Hepatocyte (in vitro differentiated cells): ENCODE measurements around the gene MAPK11. TPM values are rescaled to one million over a fixed set of nuclear protein-coding genes. Genes with fewer than 3 reads are reported as not detected.

ENCODE experiments used
- DNase-seq: peaks from one replicate; pipeline ENCODE4 v3.0.0-alpha.2; 2016; ENCODE audit warnings: low spot score
- H2AFZ ChIP-seq: fragments of 200-600 bp; sonication (generic); 2 replicates; pipeline ENCODE4 v1.6.0; 2016; ENCODE audit warnings: antibody characterized with exemption, mild to moderate bottlenecking
- H3K27ac ChIP-seq: fragments of 200-600 bp; sonication (generic); 2 replicates; pipeline ENCODE4 v1.5.1; 2016; ENCODE audit warnings: mild to moderate bottlenecking
- H3K27me3 ChIP-seq: fragments of 200-600 bp; sonication (generic); 2 replicates; pipeline ENCODE4 v1.6.1; 2016
- H3K36me3 ChIP-seq: fragments of 200-600 bp; sonication (generic); replicated peaks from 2 replicates; pipeline ENCODE4 v1.5.1; 2016; ENCODE audit warnings: low read depth; ENCODE audit not compliant: insufficient read depth
- H3K4me1 ChIP-seq: fragments of 200-600 bp; sonication (generic); 2 replicates; pipeline ENCODE4 v1.5.1; 2016; ENCODE audit warnings: mild to moderate bottlenecking, moderate library complexity; ENCODE audit not compliant: insufficient read depth
- H3K4me2 ChIP-seq: fragments of 200-600 bp; sonication (generic); 2 replicates; pipeline ENCODE4 v1.6.0; 2016
- H3K4me3 ChIP-seq: fragments of 200-600 bp; sonication (generic); 2 replicates; pipeline ENCODE4 v1.5.1; 2016; ENCODE audit warnings: mild to moderate bottlenecking
- H3K79me2 ChIP-seq: fragments of 200-600 bp; sonication (generic); 2 replicates; pipeline ENCODE4 v1.6.0; 2017; ENCODE audit warnings: mild to moderate bottlenecking
- H3K9me2 ChIP-seq: fragments of 200-600 bp; sonication (generic); replicated peaks from 2 replicates; pipeline ENCODE4 v1.6.0; 2017; ENCODE audit warnings: mild to moderate bottlenecking; ENCODE audit not compliant: insufficient read depth
- H3K9me3 ChIP-seq: fragments of 200-600 bp; sonication (generic); 2 replicates; pipeline ENCODE4 v1.5.1; 2016; ENCODE audit warnings: low read depth, mild to moderate bottlenecking
- H4K20me1 ChIP-seq: fragments of 200-600 bp; sonication (generic); 2 replicates; pipeline ENCODE4 v1.6.0; 2016; ENCODE audit warnings: mild to moderate bottlenecking; ENCODE audit not compliant: insufficient read depth, poor library complexity, severe bottlenecking
- EZH2 ChIP-seq: fragments of 200-600 bp; sonication (generic); IDR thresholded peaks from 2 replicates; pipeline ENCODE4 v1.6.1; 2016; ENCODE audit warnings: antibody characterized with exemption, mild to moderate bottlenecking, borderline replicate concordance
- EZH2phosphoT487 ChIP-seq: fragments of 200-600 bp; sonication (generic); IDR thresholded peaks from one replicate; pipeline ENCODE4 v1.6.1; 2018; ENCODE audit warnings: antibody characterized with exemption, mild to moderate bottlenecking, low read depth, moderate library complexity; ENCODE audit not compliant: unreplicated experiment, severe bottlenecking
- WGBS: methylation state at CpG from one replicate; pipeline ENCODE4 v1.1.6; 2016; ENCODE audit warnings: low lambda C conversion rate; ENCODE audit errors: missing lambda C conversion rate; 5-methylcytosine and 5-hydroxymethylcytosine counted together
- polyA plus RNA-seq: library from polyadenylated mRNA; unstranded; fragments of >200 nt; fragmentation: Nextera tagmentation; extraction: Ambion mirVana; gene quantifications from 2 replicates; pipeline ENCODE4 v1.2.1, GENCODE V29; 2016
- total RNA-seq: library from RNA; depleted of rRNA; stranded (reverse); fragments of >200 nt; gene quantifications from 2 replicates; pipeline ENCODE4 v1.2.3, GENCODE V29; 2014
- TF ChIP-seq, protein P1 (sequence below): fragments of 200-600 bp; sonication (generic); IDR thresholded peaks from 2 replicates; pipeline ENCODE4 v1.5.1; 2016; ENCODE audit warnings: antibody characterized with exemption, mild to moderate bottlenecking; ENCODE audit not compliant: poor library complexity

MAPK11 gene
- total and polyA plus RNA-seq, 2 experiments from 2014 or later, result 1.1 to 2.3 TPM

DNA sequence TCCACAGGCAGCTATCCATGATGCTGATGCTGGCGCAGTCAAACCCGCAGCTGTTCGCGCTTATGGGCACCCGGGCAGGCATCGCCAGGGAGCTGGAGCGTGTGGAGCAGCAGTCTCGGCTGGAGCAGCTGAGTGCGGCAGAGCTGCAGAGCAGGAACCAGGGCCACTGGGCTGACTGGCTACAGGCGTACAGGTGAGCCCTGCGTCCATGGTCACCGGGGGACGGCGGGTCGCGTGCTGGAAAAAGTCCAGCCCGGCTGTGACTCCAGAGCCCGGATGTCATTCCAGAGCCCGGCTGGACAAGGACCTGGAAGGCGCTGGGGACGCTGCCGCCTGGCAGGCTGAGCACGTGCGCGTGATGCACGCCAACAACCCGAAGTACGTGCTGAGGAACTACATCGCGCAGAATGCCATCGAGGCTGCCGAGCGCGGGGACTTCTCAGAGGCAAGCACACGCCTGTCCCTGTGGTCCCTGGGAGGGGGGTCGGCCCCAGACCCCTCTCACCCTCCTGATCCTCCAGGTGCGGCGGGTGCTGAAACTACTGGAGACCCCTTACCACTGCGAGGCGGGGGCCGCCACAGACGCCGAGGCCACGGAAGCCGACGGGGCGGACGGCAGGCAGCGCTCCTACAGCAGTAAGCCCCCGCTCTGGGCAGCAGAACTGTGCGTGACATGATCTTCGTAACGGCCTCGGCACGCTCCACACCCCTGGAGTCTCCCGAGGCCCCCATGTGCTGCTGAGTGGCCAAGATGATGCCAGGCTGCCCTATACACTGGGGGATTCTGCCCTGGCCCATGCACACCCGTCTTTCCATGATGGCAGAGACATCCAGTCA is 53.3 kb downstream of the MAPK11 start:
- WGBS, result 98% methylated on average over 53 of the region's 57 CpGs
- Histone ChIP-seq H2AFZ (no peak overlapping the region), H3K36me3 (no peaks in the 10 kb centered on the region), H3K27ac (no peak overlapping the region), H3K4me2 (no peak overlapping the region), H3K4me1 (no peaks in the 10 kb centered on the region), H3K27me3 (no peaks in the 10 kb centered on the region), H3K9me3 (no peaks in the 10 kb centered on the region), H4K20me1 (peaks cover 17% of the 10 kb centered on the region), H3K4me3 (no peak overlapping the region), H3K9me2 (no peaks in the 10 kb centered on the region), H3K79me2 (peaks cover 26% of the 10 kb centered on the region)
- TF ChIP-seq, protein P1, sequence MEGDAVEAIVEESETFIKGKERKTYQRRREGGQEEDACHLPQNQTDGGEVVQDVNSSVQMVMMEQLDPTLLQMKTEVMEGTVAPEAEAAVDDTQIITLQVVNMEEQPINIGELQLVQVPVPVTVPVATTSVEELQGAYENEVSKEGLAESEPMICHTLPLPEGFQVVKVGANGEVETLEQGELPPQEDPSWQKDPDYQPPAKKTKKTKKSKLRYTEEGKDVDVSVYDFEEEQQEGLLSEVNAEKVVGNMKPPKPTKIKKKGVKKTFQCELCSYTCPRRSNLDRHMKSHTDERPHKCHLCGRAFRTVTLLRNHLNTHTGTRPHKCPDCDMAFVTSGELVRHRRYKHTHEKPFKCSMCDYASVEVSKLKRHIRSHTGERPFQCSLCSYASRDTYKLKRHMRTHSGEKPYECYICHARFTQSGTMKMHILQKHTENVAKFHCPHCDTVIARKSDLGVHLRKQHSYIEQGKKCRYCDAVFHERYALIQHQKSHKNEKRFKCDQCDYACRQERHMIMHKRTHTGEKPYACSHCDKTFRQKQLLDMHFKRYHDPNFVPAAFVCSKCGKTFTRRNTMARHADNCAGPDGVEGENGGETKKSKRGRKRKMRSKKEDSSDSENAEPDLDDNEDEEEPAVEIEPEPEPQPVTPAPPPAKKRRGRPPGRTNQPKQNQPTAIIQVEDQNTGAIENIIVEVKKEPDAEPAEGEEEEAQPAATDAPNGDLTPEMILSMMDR, result no peak
- DNase-seq, result no peak

DNA sequence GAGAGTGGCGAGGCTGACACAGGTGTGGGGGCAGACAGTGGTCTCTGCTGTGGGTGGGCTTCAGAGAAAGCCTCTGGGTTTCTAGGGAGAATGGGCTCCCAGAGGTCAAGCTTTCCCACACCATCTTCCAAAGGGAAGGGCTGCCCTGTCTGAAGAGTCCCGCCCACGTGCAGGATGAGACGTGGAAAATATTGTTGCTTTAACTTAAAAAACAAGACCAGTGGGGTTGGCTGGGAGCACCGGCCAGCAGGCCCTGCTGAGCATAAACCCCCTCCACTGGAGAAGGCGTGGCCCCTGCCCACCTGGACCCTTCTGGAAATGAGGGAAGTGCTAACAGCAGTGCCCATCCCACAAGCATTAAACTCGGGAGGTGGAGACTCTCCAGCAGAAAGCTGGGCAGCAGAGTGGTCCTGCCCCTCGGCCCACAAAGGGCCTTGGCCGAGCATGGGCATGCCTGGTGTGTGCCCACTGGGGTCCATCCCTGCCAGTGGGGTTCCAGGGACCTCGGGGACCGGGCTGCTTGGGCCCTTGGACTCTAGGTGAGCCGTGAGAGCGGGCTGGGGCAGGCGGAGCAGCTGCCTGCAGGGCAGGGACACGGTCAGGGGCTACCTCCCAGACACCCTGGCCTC is 54.0 kb downstream of the MAPK11 start:
- no peak for DNase-seq
- WGBS, result 94% methylated on average over 14 of the region's 15 CpGs
- Histone ChIP-seq H3K27ac (no peak overlapping the region), H3K36me3 (no peaks in the 10 kb centered on the region), H3K4me2 (no peak overlapping the region), H3K9me2 (no peaks in the 10 kb centered on the region), H3K4me1 (no peaks in the 10 kb centered on the region), H4K20me1 (peaks cover 20% of the 10 kb centered on the region), H3K79me2 (peaks cover 33% of the 10 kb centered on the region), H3K4me3 (no peak overlapping the region), H3K27me3 (no peaks in the 10 kb centered on the region), H2AFZ (no peak overlapping the region), H3K9me3 (no peaks in the 10 kb centered on the region)
- TF ChIP-seq, protein P1, result no peak
- no peak for TF ChIP-seq EZH2phosphoT487
- no peak for TF ChIP-seq EZH2

DNA sequence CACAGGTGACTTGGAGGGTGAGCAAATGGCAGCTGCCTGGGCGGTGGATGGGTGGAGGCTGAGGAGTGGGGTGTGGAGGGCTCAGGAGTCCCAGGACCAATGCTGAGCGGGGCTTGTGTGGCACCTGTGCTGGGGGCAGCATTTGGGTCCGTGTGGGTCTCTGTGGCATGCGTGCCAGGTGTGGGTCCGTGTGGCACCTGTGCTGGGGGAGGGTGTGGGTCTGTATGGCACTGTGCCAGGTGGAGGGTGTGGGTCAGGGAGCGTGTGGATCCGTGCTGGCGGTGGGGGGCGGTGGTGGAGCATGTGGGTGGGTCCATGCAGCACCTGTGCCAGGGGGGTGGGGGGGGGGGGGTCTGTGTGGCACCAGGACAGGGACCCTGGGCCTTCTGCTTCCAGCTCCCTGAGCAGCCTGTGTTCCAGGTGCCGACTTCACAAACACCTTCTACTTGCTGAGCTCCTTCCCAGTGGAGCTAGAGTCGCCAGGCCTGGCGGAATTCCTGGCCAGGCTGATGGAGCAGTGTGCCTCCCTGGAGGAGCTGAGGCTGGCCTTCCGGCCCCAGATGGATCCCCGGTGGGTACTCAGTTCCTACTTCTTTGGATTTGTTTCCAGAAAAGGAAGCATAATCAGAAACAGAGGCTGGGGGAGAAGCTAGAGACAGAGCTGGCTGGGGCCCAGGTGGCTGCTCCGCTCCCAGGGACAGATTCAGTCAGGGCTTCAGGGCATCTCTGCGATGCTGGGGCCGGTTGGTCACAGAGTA is 54.7 kb downstream of the MAPK11 start:
- WGBS, result 96% methylated on average over 14 of the region's 17 CpGs
- DNase-seq, result no peak
- H3K9me2 ChIP-seq, result no peaks in the 10 kb centered on the region

More for the DNA sequence above, 54.7 kb downstream of the MAPK11 start:
- no peak overlapping the region for H3K4me3 ChIP-seq
- no peaks in the 10 kb centered on the region for H3K36me3 ChIP-seq
- H3K9me3 ChIP-seq, result no peaks in the 10 kb centered on the region
- no peaks in the 10 kb centered on the region for H3K27me3 ChIP-seq
- TF ChIP-seq, protein P1, result no peak
- no peak for TF ChIP-seq EZH2phosphoT487
- TF ChIP-seq EZH2, result no peak
- H3K27ac ChIP-seq, result no peak overlapping the region
- H2AFZ ChIP-seq, result no peak overlapping the region
- peaks cover 20% of the 10 kb centered on the region for H4K20me1 ChIP-seq
- peaks cover 34% of the 10 kb centered on the region for H3K79me2 ChIP-seq
- no peaks in the 10 kb centered on the region for H3K4me1 ChIP-seq
- H3K4me2 ChIP-seq, result no peak overlapping the region

Other genes starting within 250 kb of the MAPK11 start
- not detected in 2 replicates for gene TTLL8, start 212.1 kb downstream of the MAPK11 start, total RNA-seq
- not detected in 2 replicates for gene TTLL8, start 212.1 kb downstream of the MAPK11 start, polyA plus RNA-seq
- gene MLC1, start 185.0 kb downstream of the MAPK11 start, total RNA-seq, result 3.7 and 8.2 TPM in 2 replicates
- gene MLC1, start 185.0 kb downstream of the MAPK11 start, polyA plus RNA-seq, result 3.3 and 3.4 TPM in 2 replicates
- 0.92 and 3.6 TPM in 2 replicates for gene MOV10L1, start 180.4 kb downstream of the MAPK11 start, total RNA-seq
- gene MOV10L1, start 180.4 kb downstream of the MAPK11 start, polyA plus RNA-seq, result 0.36 and 2.0 TPM in 2 replicates
- gene PANX2, start 99.6 kb downstream of the MAPK11 start, total RNA-seq, result 0.60 and 2.1 TPM in 2 replicates
- gene PANX2, start 99.6 kb downstream of the MAPK11 start, polyA plus RNA-seq, result 0.44 and 1.2 TPM in 2 replicates
- gene TRABD, start 84.5 kb downstream of the MAPK11 start, total RNA-seq, result 25.4 and 25.9 TPM in 2 replicates
- 62.3 and 70.5 TPM in 2 replicates for gene TRABD, start 84.5 kb downstream of the MAPK11 start, polyA plus RNA-seq
- gene SELENOO, start 69.4 kb downstream of the MAPK11 start, total RNA-seq, result 27.3 and 31.6 TPM in 2 replicates
- 35.2 and 37.7 TPM in 2 replicates for gene SELENOO, start 69.4 kb downstream of the MAPK11 start, polyA plus RNA-seq
- 14.0 and 26.2 TPM in 2 replicates for gene TUBGCP6, start 25.4 kb downstream of the MAPK11 start, total RNA-seq
- gene TUBGCP6, start 25.4 kb downstream of the MAPK11 start, polyA plus RNA-seq, result 31.5 and 44.1 TPM in 2 replicates
- 21.5 and 23.8 TPM in 2 replicates for gene HDAC10, start 19.1 kb downstream of the MAPK11 start, total RNA-seq
- gene HDAC10, start 19.1 kb downstream of the MAPK11 start, polyA plus RNA-seq, result 30.2 and 40.5 TPM in 2 replicates
- 12.5 and 13.8 TPM in 2 replicates for gene MAPK12, start 8.7 kb downstream of the MAPK11 start, total RNA-seq
- 33.8 and 51.4 TPM in 2 replicates for gene MAPK12, start 8.7 kb downstream of the MAPK11 start, polyA plus RNA-seq
- gene PLXNB2, start 37.3 kb upstream of the MAPK11 start, total RNA-seq, result 91.4 and 113 TPM in 2 replicates
- gene PLXNB2, start 37.3 kb upstream of the MAPK11 start, polyA plus RNA-seq, result 147 and 158 TPM in 2 replicates
- 3.1 and 3.3 TPM in 2 replicates for gene DENND6B, start 56.6 kb upstream of the MAPK11 start, total RNA-seq
- gene DENND6B, start 56.6 kb upstream of the MAPK11 start, polyA plus RNA-seq, result 8.7 and 9.0 TPM in 2 replicates
- 43.9 and 57.9 TPM in 2 replicates for gene PPP6R2, start 72.9 kb upstream of the MAPK11 start, total RNA-seq
- 44.1 and 47.0 TPM in 2 replicates for gene PPP6R2, start 72.9 kb upstream of the MAPK11 start, polyA plus RNA-seq
- gene SBF1, start 204.7 kb upstream of the MAPK11 start, total RNA-seq, result 26.1 and 34.5 TPM in 2 replicates
- gene SBF1, start 204.7 kb upstream of the MAPK11 start, polyA plus RNA-seq, result 38.0 and 49.5 TPM in 2 replicates
- 3.0 and 4.1 TPM in 2 replicates for gene ADM2, start 211.2 kb upstream of the MAPK11 start, total RNA-seq
- 5.0 and 5.1 TPM in 2 replicates for gene ADM2, start 211.2 kb upstream of the MAPK11 start, polyA plus RNA-seq
- gene MIOX, start 216.5 kb upstream of the MAPK11 start, total RNA-seq, result not detected in 2 replicates
- gene MIOX, start 216.5 kb upstream of the MAPK11 start, polyA plus RNA-seq, result not detected in 2 replicates
- gene LMF2, start 237.3 kb upstream of the MAPK11 start, total RNA-seq, result 22.4 and 32.8 TPM in 2 replicates
- 97.6 and 128 TPM in 2 replicates for gene LMF2, start 237.3 kb upstream of the MAPK11 start, polyA plus RNA-seq
- 24.4 and 25.6 TPM in 2 replicates for gene NCAPH2, start 237.8 kb upstream of the MAPK11 start, total RNA-seq
- gene NCAPH2, start 237.8 kb upstream of the MAPK11 start, polyA plus RNA-seq, result 40.6 and 48.0 TPM in 2 replicates